Activated T-helper 9 cell treated with anti-CD3 and anti-CD28 coated beads, Interleukin-2, amount 50 U/mL, for 16 hours (primary cell): Measurements from ENCODE around the gene NBPF12.
A peak's percentile ranks its signal among the peaks of the same experiment; 100 is the strongest.
"Not testable (repeated sequence)": the region's sequence is repeated elsewhere in the genome, so short reads cannot be mapped to it uniquely, and the experiment has no call there.

ENCODE experiments used
- DNase-seq: peaks from one replicate; pipeline ENCODE4 v3.0.0-alpha.2; 2020; ENCODE audit warnings: low read depth

Gene NBPF12

DNA sequence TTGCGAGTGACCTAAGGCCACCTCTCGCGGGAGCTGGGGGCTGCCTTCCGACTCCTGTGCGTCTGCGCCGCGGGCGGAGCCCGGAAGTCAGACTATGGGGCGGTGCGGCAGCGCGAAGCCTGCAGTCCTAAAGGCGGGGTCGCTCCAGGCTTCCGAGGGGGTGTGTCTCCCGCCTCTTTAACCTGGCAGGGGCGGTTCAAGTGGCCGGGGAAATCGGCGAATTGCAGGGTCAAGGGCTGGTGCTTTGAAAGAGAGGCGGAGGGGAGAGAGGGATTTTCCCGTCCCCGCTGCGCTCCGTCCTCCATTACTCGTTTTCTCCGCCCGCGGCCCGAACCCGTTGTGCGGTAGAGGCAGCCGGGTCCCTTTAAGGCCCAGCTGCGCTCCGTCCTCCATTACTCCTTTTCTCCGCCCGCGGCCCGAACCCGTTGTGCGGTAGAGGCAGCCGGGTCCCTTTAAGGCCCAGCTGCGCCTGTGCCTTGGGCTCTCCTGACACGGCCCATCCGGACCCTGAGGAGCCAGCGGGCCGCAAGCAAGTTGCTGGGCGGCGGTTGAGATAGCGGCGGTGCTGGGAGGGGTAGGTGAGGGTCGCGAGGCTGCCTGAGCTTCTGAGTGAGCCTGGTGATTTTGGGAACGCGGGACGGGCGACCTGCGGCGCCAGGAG lies at the start of gene NBPF12:
TSS of gene NBPF12 (plus strand) at position 83 of the 661 bp plus-strand sequence. CDS start 21,820 bp downstream, outside the sequence.
- DNase-seq: peak; percentile 69

DNA sequence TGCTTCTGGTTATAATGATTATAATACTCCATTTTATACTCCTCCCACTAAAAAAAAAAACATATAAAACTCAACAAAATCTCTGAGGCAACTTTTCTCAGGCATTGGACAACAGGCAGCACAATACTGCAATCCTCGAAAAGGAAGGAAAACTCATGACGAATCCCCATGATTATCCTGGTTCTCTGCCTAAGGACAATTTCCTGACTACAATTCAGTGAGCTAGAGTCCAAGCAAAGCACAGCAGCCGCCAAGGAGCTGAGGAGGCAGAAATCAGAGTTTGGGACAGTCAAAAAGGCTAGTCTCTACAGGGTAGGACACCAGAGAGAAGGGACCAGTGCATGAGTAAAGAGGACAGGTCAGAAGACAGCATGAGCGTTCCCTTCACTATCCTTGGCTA lies 46.8 kb upstream of the NBPF12 start:
- DNase-seq: not testable (repeated sequence)

DNA sequence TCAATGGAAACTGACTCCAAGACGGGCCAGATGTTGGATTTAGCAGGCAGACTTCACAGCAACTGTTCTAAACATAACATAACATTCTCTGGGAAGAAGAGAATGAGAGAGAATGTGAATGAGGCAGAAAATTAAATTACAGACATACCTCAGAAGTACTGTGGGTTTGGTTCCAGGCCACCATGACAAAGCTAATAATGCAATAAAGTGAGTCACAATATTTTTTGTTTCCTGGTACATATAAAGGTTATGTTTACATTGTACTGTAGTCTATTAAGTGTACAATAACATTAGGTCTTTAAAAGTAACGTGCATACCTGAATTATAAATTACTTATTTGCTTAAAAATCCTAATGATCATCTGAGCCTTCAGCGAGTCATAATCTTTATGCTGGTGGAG lies 45.8 kb upstream of the NBPF12 start:
- not testable (repeated sequence) for DNase-seq

DNA sequence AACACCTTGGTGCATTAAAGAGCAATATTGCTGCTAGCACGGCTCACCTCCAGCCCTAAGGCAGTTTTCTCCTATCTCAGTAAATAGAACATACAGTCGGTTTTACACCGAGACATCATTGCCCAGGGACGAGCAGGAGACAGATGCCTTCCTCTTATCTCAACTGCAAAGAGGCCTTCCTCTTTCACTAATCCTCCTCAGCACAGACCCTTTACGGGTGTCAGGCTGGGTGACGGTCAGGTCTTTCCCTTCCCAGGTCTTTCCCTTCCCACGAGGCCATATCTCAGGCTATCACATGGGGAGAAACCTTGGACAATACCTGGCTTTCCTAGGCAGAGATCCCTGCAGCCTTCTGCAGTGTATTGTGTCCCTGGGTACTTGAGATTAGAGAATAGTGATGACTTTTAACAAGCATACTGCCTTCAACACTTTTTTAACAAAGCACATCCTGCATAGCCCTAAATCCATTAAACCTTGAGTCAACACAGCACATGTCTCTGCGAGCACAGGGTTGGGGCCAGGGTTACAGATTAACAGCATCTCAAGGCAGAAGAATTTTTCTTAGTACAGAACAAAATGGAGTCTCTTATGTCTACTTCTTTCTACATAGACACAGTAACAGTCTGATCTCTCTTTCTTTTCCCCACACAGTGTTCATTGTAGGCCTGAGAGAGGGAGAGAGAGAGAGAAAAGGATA lies 30.4 kb upstream of the NBPF12 start:
- not testable (repeated sequence) for DNase-seq

GRCh38 chr1:146912975-146913374 lies 25.1 kb upstream of the NBPF12 start:
- DNase-seq: not testable (repeated sequence)

- not testable (repeated sequence) for DNase-seq
Measured at GRCh38 chr1:146920811-146921210, 17.3 kb upstream of the NBPF12 start.

DNA sequence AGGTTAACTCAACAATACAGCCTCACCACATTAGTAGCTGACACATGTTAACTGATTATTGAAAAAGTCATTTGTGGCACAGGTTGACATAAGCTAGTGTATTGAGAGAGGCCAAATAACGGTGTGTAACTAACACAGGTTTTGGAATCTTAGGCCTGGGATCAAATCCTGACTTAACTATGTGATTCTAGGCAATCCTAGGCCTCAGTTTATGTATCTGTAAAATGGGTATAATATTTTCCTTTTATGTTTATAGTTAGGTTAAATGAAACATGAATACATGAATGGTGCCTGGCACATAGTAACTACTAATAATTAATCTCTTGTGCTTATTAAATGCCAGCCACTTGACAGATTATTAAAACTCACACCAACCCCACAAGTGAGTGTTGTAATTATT lies 15.5 kb upstream of the NBPF12 start:
- not testable (repeated sequence) for DNase-seq

- not testable (repeated sequence) for DNase-seq
Measured at GRCh38 chr1:146924106-146924505, 14.0 kb upstream of the NBPF12 start.

GRCh38 chr1:146926413-146926812 lies 11.7 kb upstream of the NBPF12 start:
- not testable (repeated sequence) for DNase-seq

- not testable (repeated sequence) for DNase-seq
Measured at GRCh38 chr1:146930225-146930624, 7.9 kb upstream of the NBPF12 start.

DNA sequence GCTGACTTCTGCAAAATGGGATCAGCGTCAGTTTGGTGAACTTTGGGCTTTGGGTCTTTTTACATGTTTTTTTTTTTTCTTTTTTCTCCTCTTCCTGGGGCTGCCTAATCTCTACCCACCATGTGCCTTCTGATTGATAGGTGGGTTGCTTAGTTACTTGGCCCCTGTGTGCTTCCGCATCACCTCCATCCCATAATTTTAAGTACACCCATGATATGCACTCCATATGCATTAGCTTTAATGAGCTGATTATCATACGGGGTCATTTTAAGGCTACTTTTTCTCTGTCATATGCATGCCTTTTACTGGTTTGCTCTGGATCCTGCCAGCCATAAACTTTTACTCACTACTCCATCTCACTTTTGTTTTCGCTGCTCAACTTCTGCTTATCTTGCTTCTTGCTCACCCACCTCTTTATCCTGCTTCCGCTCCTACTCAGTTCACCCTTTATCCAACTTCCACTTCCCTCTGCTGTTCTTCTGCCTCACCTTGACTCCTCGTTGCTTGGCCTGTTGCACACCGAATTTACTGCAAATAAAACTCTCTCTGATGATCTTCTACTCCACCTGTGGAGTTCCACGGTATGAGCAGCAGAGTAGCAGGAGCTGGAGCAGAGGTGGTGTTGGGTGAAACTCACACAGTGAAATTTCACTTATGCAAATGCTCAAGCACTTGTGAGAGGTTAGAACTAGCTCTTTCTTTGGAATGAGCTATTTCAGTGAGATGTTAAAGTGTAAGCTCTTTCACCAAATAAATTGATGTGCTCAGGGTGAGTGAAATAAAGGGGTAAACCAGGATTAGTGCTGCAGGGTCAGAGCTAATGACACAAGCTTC lies 3.5 kb upstream of the NBPF12 start:
- DNase-seq: not testable (repeated sequence)

DNA sequence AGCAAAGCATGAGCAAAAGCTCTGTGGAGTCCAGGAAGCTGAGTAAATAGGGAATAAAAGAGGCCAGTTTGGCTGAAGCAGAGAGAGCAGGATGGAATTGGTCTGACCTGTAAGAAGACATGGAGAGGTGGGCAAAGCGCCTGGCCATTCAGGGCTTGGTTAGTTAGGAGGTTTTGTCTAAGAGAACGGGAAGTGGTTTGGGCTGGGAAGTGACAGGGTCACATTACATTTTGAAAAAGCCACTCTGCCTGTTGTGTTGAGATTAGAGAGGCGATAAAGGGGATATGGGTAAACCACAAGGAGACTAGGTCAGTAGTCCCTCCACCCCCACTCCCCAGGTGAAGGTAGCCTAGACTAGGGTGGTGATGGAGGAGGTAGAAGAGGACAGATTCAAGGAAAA lies 662 bp upstream of the NBPF12 start:
- DNase-seq: not testable (repeated sequence)

DNA sequence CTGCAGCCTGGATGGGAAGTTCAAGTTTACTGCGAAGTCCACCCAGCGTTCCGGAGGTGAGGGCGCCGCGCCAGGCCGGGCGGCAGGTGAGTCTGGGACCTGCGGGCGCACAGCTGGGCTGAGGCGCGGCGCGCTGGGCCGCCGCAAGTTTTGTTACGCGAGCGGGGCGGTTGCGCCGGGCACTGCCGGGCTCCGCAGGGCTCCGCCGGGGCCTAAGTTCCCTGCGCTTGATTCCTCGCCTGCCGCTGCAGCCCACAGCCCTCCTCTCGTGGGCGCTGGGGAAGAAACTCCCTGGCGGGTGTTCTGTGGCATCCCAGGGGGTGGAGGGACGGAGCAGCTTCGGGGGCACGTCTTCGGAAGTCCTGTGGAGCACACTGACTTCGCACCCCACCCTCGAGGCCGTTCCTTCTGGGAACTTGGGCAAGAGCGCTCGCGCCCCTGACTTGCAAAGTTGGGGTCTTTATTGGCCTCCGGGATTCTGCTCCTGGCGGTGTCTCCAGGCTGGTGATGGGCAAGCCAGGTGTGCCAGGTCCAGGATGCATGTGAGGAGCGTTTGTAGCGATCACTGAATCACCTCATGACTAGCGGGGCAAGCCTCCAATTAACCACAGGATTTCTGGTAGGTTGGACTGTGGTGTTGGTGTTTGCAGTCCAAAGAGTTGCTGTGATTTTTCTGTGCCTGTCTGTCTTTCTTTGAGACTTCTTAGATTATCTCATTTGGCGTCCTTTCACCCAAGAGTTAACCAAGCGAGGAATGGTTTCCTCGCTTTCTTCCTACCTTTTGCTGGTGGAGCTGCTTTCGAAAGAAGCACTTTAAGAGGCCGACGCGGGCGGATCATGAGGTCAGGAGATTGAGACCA lies 1.0 kb downstream of the NBPF12 start:
- DNase-seq: peak; percentile 4

- DNase-seq: not testable (repeated sequence)
Measured at GRCh38 chr1:146940293-146940692, 2.2 kb downstream of the NBPF12 start.

- DNase-seq: not testable (repeated sequence)
Measured at GRCh38 chr1:146943342-146943886, 5.3 kb downstream of the NBPF12 start.

- not testable (repeated sequence) for DNase-seq
Measured at GRCh38 chr1:146948127-146948526, 10.0 kb downstream of the NBPF12 start.

DNA sequence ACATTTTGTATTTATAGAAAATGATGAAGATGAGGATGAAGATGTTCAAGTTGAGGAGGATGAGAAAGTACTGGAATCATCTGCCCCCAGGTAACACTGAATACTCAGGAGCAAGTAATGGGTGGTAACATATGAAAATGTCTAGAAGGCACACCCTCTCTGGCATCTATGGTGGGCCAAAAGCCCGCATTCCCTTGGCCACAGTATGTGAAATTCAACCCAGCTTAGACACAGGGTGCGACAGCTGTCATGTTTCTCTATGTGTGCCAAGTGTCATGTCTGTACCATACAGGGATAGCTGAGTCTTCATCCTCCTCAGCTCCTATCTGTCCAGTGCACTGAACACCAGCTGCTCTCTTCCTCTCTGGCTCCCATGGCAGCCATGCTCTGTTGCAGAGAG lies 26.2 kb downstream of the NBPF12 start:
- not testable (repeated sequence) for DNase-seq

GRCh38 chr1:146966351-146966750 lies 28.2 kb downstream of the NBPF12 start:
- not testable (repeated sequence) for DNase-seq

GRCh38 chr1:146970656-146971055 lies 32.5 kb downstream of the NBPF12 start:
- not testable (repeated sequence) for DNase-seq

- not testable (repeated sequence) for DNase-seq
Measured at GRCh38 chr1:146972681-146973080, 34.6 kb downstream of the NBPF12 start.

- not testable (repeated sequence) for DNase-seq
Measured at GRCh38 chr1:146985855-146986254, 47.7 kb downstream of the NBPF12 start.
